Activated naive CD4-positive, alpha-beta T cell treated with anti-CD3 and anti-CD28 coated beads, Interleukin-2, amount 50 U/mL, for 24 hours (primary cell): ENCODE measurements around the gene PRPF6.

Experiments used
- H3K27ac Mint-ChIP-seq: one replicate; pipeline ENCODE4 v1.8.0; 2021; ENCODE audit warnings: mild to moderate bottlenecking, mixed read lengths
- H3K27me3 Mint-ChIP-seq: one replicate; pipeline ENCODE4 v1.8.0; 2021; ENCODE audit warnings: mixed read lengths
- H3K36me3 Mint-ChIP-seq: one replicate; pipeline ENCODE4 v1.8.0; 2021; ENCODE audit warnings: mixed read lengths
- H3K4me1 Mint-ChIP-seq: one replicate; pipeline ENCODE4 v1.8.0; 2021; ENCODE audit warnings: mixed read lengths
- H3K4me3 Mint-ChIP-seq: one replicate; pipeline ENCODE4 v1.8.0; 2021; ENCODE audit warnings: mild to moderate bottlenecking, mixed read lengths
- H3K9me3 Mint-ChIP-seq: one replicate; pipeline ENCODE4 v1.8.0; 2021; ENCODE audit warnings: mixed read lengths

PRPF6 gene

DNA sequence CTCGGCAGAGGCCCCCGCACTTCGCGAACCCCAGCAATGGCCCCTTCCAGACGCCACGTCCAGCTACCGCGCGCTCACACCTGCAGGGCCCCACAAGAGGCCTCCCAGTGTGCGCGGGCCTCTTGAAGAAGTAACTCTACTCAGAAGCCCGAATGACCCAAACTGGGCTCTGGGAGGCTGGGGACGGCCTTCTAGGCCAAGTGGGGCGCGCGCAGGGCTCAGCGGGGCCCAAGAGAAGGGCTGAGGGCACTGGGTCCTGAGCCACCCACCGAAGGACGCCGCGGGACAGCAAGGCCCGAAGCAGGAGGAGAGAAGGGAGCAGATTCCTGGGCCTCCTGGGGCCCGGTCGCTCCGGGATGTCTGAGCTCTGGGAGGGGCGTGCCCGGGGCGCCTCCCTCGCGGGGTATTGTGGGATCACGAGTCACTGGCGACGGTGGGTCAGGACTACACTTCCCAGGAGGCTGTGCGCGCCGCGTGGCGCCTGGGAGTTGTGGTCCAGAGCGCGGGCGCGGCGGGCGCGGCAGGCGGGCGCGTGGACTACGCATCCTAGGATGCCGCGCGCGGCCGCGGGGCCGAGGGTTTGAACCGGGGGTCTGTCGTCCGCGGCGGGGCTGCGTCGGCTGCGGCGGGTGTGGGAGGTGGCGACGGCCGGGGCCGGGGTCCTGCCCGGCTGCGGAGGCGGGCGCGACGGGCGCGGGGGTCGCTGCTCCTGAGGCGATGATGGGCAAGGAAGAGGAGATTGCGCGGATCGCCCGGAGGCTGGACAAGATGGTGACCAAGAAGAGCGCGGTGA is 81.9 kb downstream of the PRPF6 start, which contains the start of gene TCEA2:
TSS of gene TCEA2 (plus strand) at position 603 of the 793 bp plus-strand sequence. CDS start at position 718, 115 bp downstream.
- H3K4me1 Mint-ChIP-seq = peaks cover 45% of the 10 kb centered on the region
- no peaks in the 10 kb centered on the region for H3K9me3 Mint-ChIP-seq
- peak within 1 kb of the TSS; percentile 90 for H3K4me3 Mint-ChIP-seq
- H3K36me3 Mint-ChIP-seq = no peaks in the 10 kb centered on the region
- peak within 1 kb of the TSS; percentile 94 for H3K27ac Mint-ChIP-seq
- no peaks in the 10 kb centered on the region for H3K27me3 Mint-ChIP-seq

DNA sequence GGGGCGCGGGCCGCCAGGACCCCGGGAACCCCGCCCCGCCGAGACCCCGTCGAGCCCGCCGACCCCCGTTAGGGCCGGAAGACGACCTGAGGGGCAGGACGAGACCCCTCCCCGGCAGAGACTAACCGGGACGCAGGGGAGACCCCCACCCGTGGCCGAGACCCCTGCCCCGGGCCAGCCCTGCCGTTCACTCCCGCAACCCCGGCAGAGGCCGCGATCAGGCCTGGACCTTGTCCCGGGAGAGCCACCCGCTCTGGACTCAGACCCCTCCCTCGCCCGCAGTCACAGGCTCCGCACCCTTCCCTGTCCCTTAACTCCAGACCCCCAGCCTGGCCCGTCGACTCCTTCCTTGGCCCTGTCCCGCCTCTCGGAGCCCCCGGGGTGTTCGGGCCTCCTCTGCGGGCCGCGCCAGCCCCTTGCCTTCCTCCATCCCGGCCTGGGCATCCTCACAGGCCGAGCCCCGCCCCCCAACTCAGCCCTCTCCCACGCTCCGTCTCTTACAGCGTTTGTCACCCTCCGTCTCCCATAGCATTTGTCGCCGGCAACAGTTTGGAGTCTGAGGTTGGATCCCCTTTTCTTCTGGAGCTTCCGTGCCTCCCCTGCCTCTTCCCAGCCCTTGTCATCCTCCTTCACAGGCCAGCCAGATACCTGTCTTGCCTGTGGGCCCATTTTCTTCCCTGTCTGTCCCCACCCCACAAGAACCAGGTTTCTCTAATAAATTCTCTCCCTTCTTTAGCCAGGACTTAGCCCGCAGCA is 82.6 kb downstream of the PRPF6 start:
- Mint-ChIP-seq H3K9me3 (no peaks in the 10 kb centered on the region), H3K4me1 (peaks cover 38% of the 10 kb centered on the region), H3K27me3 (no peaks in the 10 kb centered on the region), H3K36me3 (no peaks in the 10 kb centered on the region), H3K4me3 (peak overlapping the region; percentile 90), H3K27ac (peak overlapping the region; percentile 94)

- Mint-ChIP-seq H3K27me3 (no peaks in the 10 kb centered on the region), H3K9me3 (no peaks in the 10 kb centered on the region), H3K4me3 (peak overlapping the region; percentile 90), H3K27ac (peak overlapping the region; percentile 94), H3K4me1 (peaks cover 36% of the 10 kb centered on the region), H3K36me3 (no peaks in the 10 kb centered on the region)
Measured at GRCh38 chr20:64064145-64064698, 83.3 kb downstream of the PRPF6 start.

GRCh38 chr20:64065062-64065973 is 84.4 kb downstream of the PRPF6 start:
- Mint-ChIP-seq H3K9me3 (no peaks in the 10 kb centered on the region), H3K4me1 (peaks cover 36% of the 10 kb centered on the region), H3K27me3 (no peaks in the 10 kb centered on the region), H3K36me3 (no peaks in the 10 kb centered on the region), H3K27ac (peak overlapping the region; percentile 17), H3K4me3 (no peak overlapping the region)

DNA sequence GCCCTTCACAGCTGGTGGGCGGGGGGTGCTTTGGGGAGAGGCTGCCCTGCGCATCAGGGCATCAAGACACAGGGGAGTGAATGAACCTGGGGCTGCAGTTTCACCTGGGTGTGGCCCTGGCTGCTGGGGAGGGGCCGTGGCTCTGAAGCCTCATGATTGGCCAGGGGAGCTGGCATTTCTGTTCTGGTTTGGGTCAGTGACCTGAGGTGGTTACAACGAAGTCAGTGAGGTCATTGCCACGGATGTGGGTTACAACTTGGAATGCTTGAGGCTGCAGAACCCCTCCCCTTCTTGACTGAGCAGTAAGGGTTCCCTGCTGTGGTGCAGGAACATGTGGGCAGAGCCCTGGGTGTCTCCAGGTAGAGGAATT is 85.0 kb downstream of the PRPF6 start:
- peaks cover 36% of the 10 kb centered on the region for H3K4me1 Mint-ChIP-seq
- peak overlapping the region; percentile 30 for H3K27ac Mint-ChIP-seq
- H3K27me3 Mint-ChIP-seq = no peaks in the 10 kb centered on the region
- H3K9me3 Mint-ChIP-seq = no peaks in the 10 kb centered on the region
- no peaks in the 10 kb centered on the region for H3K36me3 Mint-ChIP-seq
- H3K4me3 Mint-ChIP-seq = peak overlapping the region; percentile 19

- Mint-ChIP-seq H3K27ac (no peak overlapping the region), H3K9me3 (no peaks in the 10 kb centered on the region), H3K27me3 (no peaks in the 10 kb centered on the region), H3K4me3 (no peak overlapping the region), H3K36me3 (no peaks in the 10 kb centered on the region), H3K4me1 (peaks cover 36% of the 10 kb centered on the region)
Measured at GRCh38 chr20:64067005-64067632, 86.2 kb downstream of the PRPF6 start.

DNA sequence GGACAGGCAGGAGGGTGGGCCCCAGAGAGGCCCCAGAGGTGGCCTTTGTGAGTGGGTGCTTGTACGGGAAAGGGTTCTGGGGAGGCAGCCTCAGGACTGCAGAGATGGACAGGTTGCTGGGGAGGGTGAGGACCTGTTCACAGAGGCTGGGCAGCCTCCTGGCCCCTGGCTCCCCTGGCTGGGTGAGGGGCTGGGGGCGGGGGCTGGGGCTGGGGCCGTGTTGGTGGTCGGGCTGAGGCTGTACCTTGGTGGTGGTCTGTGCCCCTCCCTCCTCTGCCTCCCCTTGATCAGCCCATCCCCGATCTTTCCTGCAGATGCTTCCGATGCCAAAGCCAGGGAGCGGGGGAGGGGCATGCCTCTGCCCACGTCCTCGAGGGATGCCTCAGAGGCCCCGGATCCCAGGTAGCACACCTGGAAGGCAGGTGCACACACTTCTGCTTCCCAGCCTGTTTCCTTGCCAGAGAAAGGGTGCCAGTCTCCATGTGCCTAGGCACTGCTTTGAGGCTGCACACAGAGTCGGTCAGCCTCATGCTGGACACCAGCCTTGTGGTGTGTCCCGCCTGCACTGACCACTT is 86.9 kb downstream of the PRPF6 start:
- Mint-ChIP-seq H3K27me3 (no peaks in the 10 kb centered on the region), H3K4me1 (peaks cover 36% of the 10 kb centered on the region), H3K36me3 (no peaks in the 10 kb centered on the region), H3K27ac (no peak overlapping the region), H3K9me3 (no peaks in the 10 kb centered on the region), H3K4me3 (no peak overlapping the region)

- H3K4me3 Mint-ChIP-seq = no peak overlapping the region
- no peak overlapping the region for H3K27ac Mint-ChIP-seq
Measured at GRCh38 chr20:64068386-64069208, 87.7 kb downstream of the PRPF6 start.

GRCh38 chr20:64069209-64069613 is 88.3 kb downstream of the PRPF6 start:
- no peaks in the 10 kb centered on the region for H3K27me3 Mint-ChIP-seq
- H3K4me1 Mint-ChIP-seq = peaks cover 29% of the 10 kb centered on the region
- no peak overlapping the region for H3K27ac Mint-ChIP-seq
- H3K9me3 Mint-ChIP-seq = no peaks in the 10 kb centered on the region
- no peaks in the 10 kb centered on the region for H3K36me3 Mint-ChIP-seq
- H3K4me3 Mint-ChIP-seq = no peak overlapping the region

More at GRCh38 chr20:64068386-64069208, 87.7 kb downstream of the PRPF6 start:
- H3K4me1 Mint-ChIP-seq = peaks cover 35% of the 10 kb centered on the region
- H3K27me3 Mint-ChIP-seq = no peaks in the 10 kb centered on the region
- no peaks in the 10 kb centered on the region for H3K36me3 Mint-ChIP-seq
- H3K9me3 Mint-ChIP-seq = no peaks in the 10 kb centered on the region

DNA sequence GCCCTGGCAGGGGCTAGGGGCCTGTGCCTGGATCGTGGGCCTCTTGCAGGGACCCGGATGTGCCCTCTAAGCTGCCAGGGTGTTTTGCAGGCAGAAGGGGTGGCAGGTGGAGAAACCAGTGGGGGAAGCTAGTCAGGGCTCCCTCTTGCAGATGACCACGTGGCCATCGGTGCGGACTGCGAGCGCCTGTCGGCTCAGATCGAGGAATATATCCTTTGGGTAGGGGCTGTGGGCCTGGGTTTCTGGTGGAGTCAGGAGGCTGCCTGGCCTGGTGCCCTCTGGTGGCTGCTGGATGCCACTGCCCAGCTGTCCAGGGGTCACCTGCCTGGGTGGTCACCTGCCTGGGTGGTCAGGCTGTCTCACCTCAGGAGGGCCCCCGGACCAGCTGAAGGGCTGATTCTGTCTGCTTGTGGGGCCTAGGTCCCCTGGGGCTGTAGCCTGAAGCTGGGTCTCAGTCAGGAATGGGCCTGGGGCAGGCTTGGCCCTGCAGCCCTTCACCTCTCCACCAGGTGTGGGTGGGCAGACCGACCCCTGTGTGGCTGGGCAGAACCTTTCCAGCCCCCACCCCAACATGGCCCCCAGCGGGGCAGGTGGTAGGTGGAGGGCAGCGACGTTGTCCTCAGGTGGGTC is 88.8 kb downstream of the PRPF6 start:
- H3K36me3 Mint-ChIP-seq = no peaks in the 10 kb centered on the region
- H3K4me1 Mint-ChIP-seq = peaks cover 24% of the 10 kb centered on the region
- H3K27me3 Mint-ChIP-seq = no peaks in the 10 kb centered on the region
- no peak overlapping the region for H3K27ac Mint-ChIP-seq
- H3K9me3 Mint-ChIP-seq = no peaks in the 10 kb centered on the region
- no peak overlapping the region for H3K4me3 Mint-ChIP-seq

DNA sequence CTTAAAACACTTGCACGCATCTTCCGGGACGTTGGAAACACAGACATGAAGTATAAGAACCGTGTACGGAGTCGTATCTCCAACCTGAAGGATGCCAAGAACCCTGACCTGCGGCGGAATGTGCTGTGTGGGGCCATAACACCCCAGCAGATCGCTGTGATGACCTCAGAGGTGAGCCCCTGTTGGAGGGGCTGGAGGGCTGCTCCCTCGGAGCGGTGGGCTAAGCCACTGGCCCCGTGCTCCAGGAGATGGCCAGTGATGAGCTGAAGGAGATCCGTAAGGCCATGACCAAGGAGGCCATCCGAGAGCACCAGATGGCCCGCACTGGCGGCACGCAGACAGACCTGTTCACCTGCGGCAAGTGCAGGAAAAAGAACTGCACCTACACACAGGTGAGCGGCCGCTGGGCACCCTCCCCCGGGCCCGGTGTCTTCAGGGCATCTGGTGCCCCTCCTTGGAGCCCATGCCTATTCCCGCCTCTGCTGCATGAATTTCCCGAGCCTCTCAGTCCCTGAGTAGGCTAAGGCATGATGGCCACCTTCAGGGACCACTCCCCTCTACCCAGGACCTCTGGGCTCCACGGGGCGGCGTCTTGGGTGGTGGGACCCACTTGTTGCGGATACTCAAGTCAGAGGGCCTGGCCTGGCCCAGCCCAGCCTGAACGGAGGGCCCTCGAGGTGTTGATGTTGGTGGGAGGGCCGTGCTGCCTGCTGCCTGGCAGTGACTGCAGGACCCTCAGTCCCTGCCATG is 89.5 kb downstream of the PRPF6 start:
- no peaks in the 10 kb centered on the region for H3K9me3 Mint-ChIP-seq
- H3K4me1 Mint-ChIP-seq = peaks cover 19% of the 10 kb centered on the region
- H3K27ac Mint-ChIP-seq = no peak overlapping the region
- no peaks in the 10 kb centered on the region for H3K27me3 Mint-ChIP-seq
- no peak overlapping the region for H3K4me3 Mint-ChIP-seq
- H3K36me3 Mint-ChIP-seq = no peaks in the 10 kb centered on the region

GRCh38 chr20:64071341-64072332 is 90.7 kb downstream of the PRPF6 start:
- no peaks in the 10 kb centered on the region for H3K9me3 Mint-ChIP-seq
- H3K36me3 Mint-ChIP-seq = no peaks in the 10 kb centered on the region
- peak overlapping the region; percentile 59 for H3K27ac Mint-ChIP-seq
- H3K4me3 Mint-ChIP-seq = no peak overlapping the region
- peaks cover 9% of the 10 kb centered on the region for H3K4me1 Mint-ChIP-seq
- no peaks in the 10 kb centered on the region for H3K27me3 Mint-ChIP-seq
